EL (cell line): ENCODE data around the gene PLCE1.

ENCODE experiments used
- DNase-seq: peaks from one replicate; pipeline ENCODE4 v3.0.0-alpha.2; 2016

The PLCE1 gene

GRCh38 chr10:93995182-93995581 lies 1.5 kb downstream of the PLCE1 start:
- DNase-seq, result no peak

- DNase-seq, result peak; percentile 78
These were observed 2.0 kb downstream of the PLCE1 start for GRCh38 chr10:93995598-93996271.

GRCh38 chr10:93996551-93996950 lies 2.8 kb downstream of the PLCE1 start:
- no peak for DNase-seq

- DNase-seq, result no peak
These were observed 3.8 kb downstream of the PLCE1 start for GRCh38 chr10:93997546-93997945.

GRCh38 chr10:93999401-93999851 lies 5.7 kb downstream of the PLCE1 start:
- DNase-seq, result peak; percentile 77

GRCh38 chr10:94000638-94001415 lies 7.1 kb downstream of the PLCE1 start:
- DNase-seq, result no peak

GRCh38 chr10:94001416-94001810 lies 7.7 kb downstream of the PLCE1 start:
- DNase-seq, result no peak

GRCh38 chr10:94002156-94002555 lies 8.4 kb downstream of the PLCE1 start:
- no peak for DNase-seq

GRCh38 chr10:94003488-94003887 lies 9.8 kb downstream of the PLCE1 start:
- no peak for DNase-seq

- DNase-seq, result no peak
These were observed 11.3 kb downstream of the PLCE1 start for GRCh38 chr10:94005050-94005449.

GRCh38 chr10:94006591-94007550 lies 13.1 kb downstream of the PLCE1 start:
- DNase-seq, result peak; percentile 85

- DNase-seq, result no peak
These were observed 14.8 kb downstream of the PLCE1 start for GRCh38 chr10:94008526-94008925.

GRCh38 chr10:94010116-94010515 lies 16.4 kb downstream of the PLCE1 start:
- DNase-seq, result no peak

GRCh38 chr10:94010886-94011285 lies 17.2 kb downstream of the PLCE1 start:
- no peak for DNase-seq

GRCh38 chr10:94011296-94011695 lies 17.6 kb downstream of the PLCE1 start:
- DNase-seq, result no peak

- no peak for DNase-seq
These were observed 19.1 kb downstream of the PLCE1 start for GRCh38 chr10:94012834-94013233.

GRCh38 chr10:94013331-94013760 lies 19.6 kb downstream of the PLCE1 start:
- no peak for DNase-seq

- DNase-seq, result no peak
These were observed 20.6 kb downstream of the PLCE1 start for GRCh38 chr10:94014304-94014703.

- DNase-seq, result peak; percentile 36
These were observed 23.3 kb downstream of the PLCE1 start for GRCh38 chr10:94016727-94017714.

GRCh38 chr10:94018107-94018506 lies 24.4 kb downstream of the PLCE1 start:
- no peak for DNase-seq

GRCh38 chr10:94023906-94024305 lies 30.2 kb downstream of the PLCE1 start:
- no peak for DNase-seq

- no peak for DNase-seq
These were observed 30.7 kb downstream of the PLCE1 start for GRCh38 chr10:94024407-94024806.
